Loucy (cell line): ENCODE measurements around the gene DSG4.

Source experiments
- EZH2phosphoT487 ChIP-seq: fragments of 200-600 bp; IDR thresholded peaks from 2 replicates; pipeline ENCODE4 v1.6.1; 2018; ENCODE audit warnings: antibody characterized with exemption, mild to moderate bottlenecking, moderate library complexity, borderline replicate concordance
- TF ChIP-seq, protein P1 (sequence below): fragments of 200-600 bp; sonication (generic); conservative IDR thresholded peaks from 2 replicates; pipeline ENCODE4 v1.5.1; 2014; ENCODE audit warnings: mild to moderate bottlenecking, antibody characterized with exemption, low read length

- TF ChIP-seq, protein P1, sequence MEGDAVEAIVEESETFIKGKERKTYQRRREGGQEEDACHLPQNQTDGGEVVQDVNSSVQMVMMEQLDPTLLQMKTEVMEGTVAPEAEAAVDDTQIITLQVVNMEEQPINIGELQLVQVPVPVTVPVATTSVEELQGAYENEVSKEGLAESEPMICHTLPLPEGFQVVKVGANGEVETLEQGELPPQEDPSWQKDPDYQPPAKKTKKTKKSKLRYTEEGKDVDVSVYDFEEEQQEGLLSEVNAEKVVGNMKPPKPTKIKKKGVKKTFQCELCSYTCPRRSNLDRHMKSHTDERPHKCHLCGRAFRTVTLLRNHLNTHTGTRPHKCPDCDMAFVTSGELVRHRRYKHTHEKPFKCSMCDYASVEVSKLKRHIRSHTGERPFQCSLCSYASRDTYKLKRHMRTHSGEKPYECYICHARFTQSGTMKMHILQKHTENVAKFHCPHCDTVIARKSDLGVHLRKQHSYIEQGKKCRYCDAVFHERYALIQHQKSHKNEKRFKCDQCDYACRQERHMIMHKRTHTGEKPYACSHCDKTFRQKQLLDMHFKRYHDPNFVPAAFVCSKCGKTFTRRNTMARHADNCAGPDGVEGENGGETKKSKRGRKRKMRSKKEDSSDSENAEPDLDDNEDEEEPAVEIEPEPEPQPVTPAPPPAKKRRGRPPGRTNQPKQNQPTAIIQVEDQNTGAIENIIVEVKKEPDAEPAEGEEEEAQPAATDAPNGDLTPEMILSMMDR: no peak
- no peak for TF ChIP-seq EZH2phosphoT487
These were observed 73.8 kb downstream of the DSG4 start for GRCh38 chr18:31450409-31450808.
